A549 (cell line): ENCODE data around the gene TIGD6. TPM values are rescaled to one million over a fixed set of nuclear protein-coding genes. Genes with fewer than 3 reads are reported as not detected.

Experiments
- ATAC-seq, 2 experiments: fragments of 200-7000 bp in 1 of 2; fragments of >200 bp in 1 of 2; cut with Nextera tagmentation in 1 of 2; cut with Tn5 transposase in 1 of 2; 3 replicates each; pipeline versions ENCODE4 v1.8.0 to v1.9.1; 2018 to 2020; ENCODE audit warnings: mild to moderate bottlenecking in 1 of 2, moderate library complexity in 1 of 2
- CTCF ChIA-PET: fragments of 300-600 bp; sonication (Branson Sonifier 250); formaldehyde crosslinking; extraction: SDS; loops from one replicate; lab custom pipeline; 2021; ENCODE audit warnings: antibody characterized with exemption, inconsistent platforms; lab: Yijun Ruan, JAX
- POLR2A ChIA-PET: fragments of 350-600 bp; formaldehyde crosslinking; extraction: SDS; loops from one replicate; lab custom pipeline; 2021; ENCODE audit warnings: antibody characterized with exemption, inconsistent platforms; lab: Yijun Ruan, JAX
- DNase-seq, 2 experiments: peaks; one replicate each; pipeline versions ENCODE4 v3.0.0 to v3.0.0-alpha.2; 2011 to 2016; ENCODE audit warnings: low read depth in 1 of 2, low spot score in 1 of 2
- FAIRE-seq: peaks from 2 replicates; lab custom pipeline; 2011; peaks lifted over from hg19 to GRCh38; lab: Jason Lieb, UNC
- H3K27ac ChIP-seq, 2 experiments: fragments of >200 bp; sonication (Bioruptor Twin); formaldehyde crosslinking; 3 replicates each; pipeline ENCODE4 v1.5.1; 2016 to 2017
- H3K4me1 ChIP-seq: fragments of >200 bp; sonication (Bioruptor Twin); formaldehyde crosslinking; 3 replicates; pipeline ENCODE4 v1.6.1; 2016
- H3K4me2 ChIP-seq: fragments of >200 bp; sonication (Bioruptor Twin); formaldehyde crosslinking; 3 replicates; pipeline ENCODE4 v1.6.1; 2016
- H3K4me3 ChIP-seq: fragments of >200 bp; sonication (Bioruptor Twin); formaldehyde crosslinking; 3 replicates; pipeline ENCODE4 v1.5.1; 2016
- H3K9me3 ChIP-seq: fragments of >200 bp; sonication (Bioruptor Twin); formaldehyde crosslinking; 3 replicates; pipeline ENCODE4 v1.6.1; 2016
- BHLHE40 ChIP-seq: IDR thresholded peaks from 2 replicates; pipeline ENCODE4 v1.6.1; 2012; ENCODE audit warnings: low read depth, low read length, inconsistent platforms
- CBX2 ChIP-seq: fragments of 200-600 bp; sonication (generic); IDR thresholded peaks from 2 replicates; pipeline ENCODE4 v1.6.1; 2016; ENCODE audit warnings: low read depth, mild to moderate bottlenecking, borderline replicate concordance
- CHD4 ChIP-seq: fragments of 200-600 bp; sonication (generic); IDR thresholded peaks from 2 replicates; pipeline ENCODE4 v1.6.1; 2016; ENCODE audit warnings: antibody characterized with exemption, mild to moderate bottlenecking, borderline replicate concordance
- EHF ChIP-seq: fragments of 250-450 bp; sonication (Bioruptor Pico); IDR thresholded peaks from 2 replicates; pipeline ENCODE4 v1.5.0; 2020; ENCODE audit warnings: mild to moderate bottlenecking
- FOSB ChIP-seq: fragments of 250-450 bp; sonication (Bioruptor Pico); IDR thresholded peaks from 2 replicates; pipeline ENCODE4 v1.5.0; 2020; ENCODE audit warnings: mild to moderate bottlenecking, moderate library complexity
- FOSL2 ChIP-seq, 2 experiments: fragments of 450-650 bp in 1 of 2; fragments of >200 bp in 1 of 2; sonication (Bioruptor Twin) in 1 of 2; formaldehyde crosslinking; IDR thresholded peaks; 2 replicates each; pipeline versions ENCODE4 v1.5.0 to v1.6.1; 2016 to 2020; ENCODE audit warnings: mild to moderate bottlenecking in 1 of 2, moderate library complexity in 1 of 2
- FOXS1 ChIP-seq: fragments of 250-450 bp; sonication (Bioruptor Pico); IDR thresholded peaks from 2 replicates; pipeline ENCODE4 v1.5.0; 2020; ENCODE audit warnings: mild to moderate bottlenecking, moderate library complexity
- JUN ChIP-seq, 2 experiments: fragments of >200 bp; sonication (Bioruptor Twin); formaldehyde crosslinking; IDR thresholded peaks; 2 replicates in 1 of 2; 3 replicates in 1 of 2; pipeline ENCODE4 v1.6.1; 2016 to 2017
- KDM1A ChIP-seq: fragments of 200-600 bp; sonication (generic); IDR thresholded peaks from 2 replicates; pipeline ENCODE4 v1.6.1; 2016; ENCODE audit warnings: low read depth, mild to moderate bottlenecking
- NPAS2 ChIP-seq: fragments of 250-450 bp; sonication (Bioruptor Pico); IDR thresholded peaks from 2 replicates; pipeline ENCODE4 v1.8.0; 2022; ENCODE audit warnings: mild to moderate bottlenecking, moderate library complexity, borderline replicate concordance
- PHF8 ChIP-seq: fragments of 200-600 bp; sonication (generic); IDR thresholded peaks from 2 replicates; pipeline ENCODE4 v1.6.1; 2016; ENCODE audit warnings: low read depth, mild to moderate bottlenecking, antibody characterized with exemption, moderate library complexity, borderline replicate concordance
- RAD21 ChIP-seq, 2 experiments: fragments of >200 bp in 1 of 2; sonication (Bioruptor Twin) in 1 of 2; formaldehyde crosslinking in 1 of 2; IDR thresholded peaks in 1 of 2; conservative IDR thresholded peaks in 1 of 2; 2 replicates in 1 of 2; 3 replicates in 1 of 2; pipeline ENCODE4 v1.6.1; 2012 to 2018; ENCODE audit warnings: inconsistent platforms in 1 of 2
- RARB ChIP-seq: fragments of 250-450 bp; sonication (Bioruptor Pico); IDR thresholded peaks from 2 replicates; pipeline ENCODE4 v1.8.0; 2021; ENCODE audit warnings: mild to moderate bottlenecking, moderate library complexity
- RFX5 ChIP-seq: fragments of 450-650 bp; IDR thresholded peaks from 2 replicates; pipeline ENCODE4 v1.7.1; 2014; ENCODE audit warnings: antibody characterized with exemption, mild to moderate bottlenecking, moderate library complexity
- SREBF2 ChIP-seq: fragments of 450-650 bp; IDR thresholded peaks from 2 replicates; pipeline ENCODE4 v1.6.1; 2014; ENCODE audit warnings: mild to moderate bottlenecking, moderate library complexity
- ZC3H11A ChIP-seq: fragments of 450-650 bp; IDR thresholded peaks from 2 replicates; pipeline ENCODE4 v1.6.1; 2014; ENCODE audit warnings: antibody characterized with exemption, mild to moderate bottlenecking
- ZNF302 ChIP-seq: fragments of 250-450 bp; sonication (Bioruptor Pico); IDR thresholded peaks from 2 replicates; pipeline ENCODE4 v1.9.0; 2021; ENCODE audit warnings: inconsistent platforms, mild to moderate bottlenecking, moderate library complexity
- WGBS: methylation state at CpG from one replicate; pipeline ENCODE4 v1.1.6; 2017; ENCODE audit errors: missing lambda C conversion rate; 5-methylcytosine and 5-hydroxymethylcytosine counted together
- polyA plus RNA-seq, 4 experiments: library from polyadenylated mRNA; depleted of rRNA in 3 of 4; stranded (reverse); fragments of >200 nt; fragmentation: RNase III in 1 of 4; extraction: RNeasy Plus Mini Kit Qiagen cat#74134 plus additional on column Dnase treatment in 1 of 4; gene quantifications; 2 replicates in 3 of 4; 3 replicates in 1 of 4; pipeline ENCODE4 v1.2.3, GENCODE V29; 2011 to 2017
- TF ChIP-seq, protein P1 (sequence below): fragments of >200 bp; sonication (Bioruptor Twin); formaldehyde crosslinking; IDR thresholded peaks from 2 replicates; pipeline ENCODE4 v1.6.1; 2016
- TF ChIP-seq, protein P2 (sequence below): IDR thresholded peaks from 2 replicates; pipeline ENCODE4 v1.6.1; 2012
- TF ChIP-seq, protein P3 (sequence below): fragments of 150-350 bp; IDR thresholded peaks from 2 replicates; pipeline ENCODE4 v1.6.1; 2014; ENCODE audit warnings: low read depth, mild to moderate bottlenecking, low read length
- TF ChIP-seq, protein P4 (sequence below): fragments of 250-450 bp; sonication (Bioruptor Pico); IDR thresholded peaks from 2 replicates; pipeline ENCODE4 v1.5.0; 2021; ENCODE audit warnings: mild to moderate bottlenecking, moderate library complexity, borderline replicate concordance
- TF ChIP-seq, protein P5 (sequence below): IDR thresholded peaks from 2 replicates; pipeline ENCODE4 v1.6.1; 2012; ENCODE audit warnings: low read depth, borderline replicate concordance

The TIGD6 gene
- polyA plus RNA-seq, 2 of the 4 experiments (the other 2 are of a cell fraction), result 4.3 to 7.3 TPM

DNA sequence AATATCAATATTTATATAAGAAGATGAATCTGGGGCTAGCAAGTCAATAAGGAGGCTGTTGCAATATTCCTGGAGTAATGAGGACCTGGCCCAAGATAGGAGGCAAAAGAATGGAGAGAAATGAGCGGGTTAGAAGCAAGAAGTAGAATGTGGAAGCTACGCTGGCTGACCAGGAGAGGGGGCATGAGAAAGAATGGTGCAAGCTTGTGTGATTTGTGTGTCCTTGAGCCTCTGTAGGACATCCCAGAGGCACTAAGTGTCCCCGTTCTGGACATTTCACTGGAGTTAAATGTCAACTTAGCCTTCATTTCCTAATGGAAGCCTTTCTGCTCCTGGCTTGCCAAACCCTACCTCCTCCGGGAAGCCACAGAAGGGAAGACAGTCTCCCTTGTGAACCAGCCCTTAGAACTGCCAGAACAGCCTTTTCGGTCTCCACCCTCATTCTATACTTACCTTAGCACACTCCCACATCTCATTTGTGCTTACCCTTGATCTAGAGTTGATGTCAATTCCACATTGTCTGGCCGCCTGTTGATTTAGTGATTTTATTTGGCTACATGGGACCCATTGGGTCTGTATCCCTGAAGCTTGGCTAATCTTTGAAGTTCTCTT is 49.2 kb downstream of the TIGD6 start:
- ATAC-seq (peak in 1 of 2 experiments; percentile 75; a peak in 3 of 6 replicates), DNase-seq (peak in 1 of 2 experiments; percentile 22), FAIRE-seq (peak; percentile 56)
- Histone ChIP-seq H3K4me3 (no peak overlapping the region), H3K4me1 (no peaks in the 10 kb centered on the region; the same call in 1 of the 3 replicates), H3K27ac (peak overlapping the region; percentile 25 to 49; a peak in 3 of 6 replicates), H3K4me2 (no peak overlapping the region), H3K9me3 (no peaks in the 10 kb centered on the region)
- ChIA-PET CTCF (interaction anchor here (1.0 to 3.3 kb wide), 8 partner anchors 11 to 117 kb away, joined by 3 to 15 read pairs (median 4); no protein-coding TSS in a partner anchor), POLR2A (no interaction called here)
- 80% methylated on average over 6 of the region's 6 CpGs for WGBS
- no peak for TF ChIP-seq CBX2
- TF ChIP-seq RFX5, result no peak
- TF ChIP-seq ZC3H11A, result no peak
- no peak for TF ChIP-seq ZNF302 (CRISPR knock-in tag)
- TF ChIP-seq, protein P1, sequence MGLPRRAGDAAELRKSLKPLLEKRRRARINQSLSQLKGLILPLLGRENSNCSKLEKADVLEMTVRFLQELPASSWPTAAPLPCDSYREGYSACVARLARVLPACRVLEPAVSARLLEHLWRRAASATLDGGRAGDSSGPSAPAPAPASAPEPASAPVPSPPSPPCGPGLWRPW, result no peak
- TF ChIP-seq, protein P2, sequence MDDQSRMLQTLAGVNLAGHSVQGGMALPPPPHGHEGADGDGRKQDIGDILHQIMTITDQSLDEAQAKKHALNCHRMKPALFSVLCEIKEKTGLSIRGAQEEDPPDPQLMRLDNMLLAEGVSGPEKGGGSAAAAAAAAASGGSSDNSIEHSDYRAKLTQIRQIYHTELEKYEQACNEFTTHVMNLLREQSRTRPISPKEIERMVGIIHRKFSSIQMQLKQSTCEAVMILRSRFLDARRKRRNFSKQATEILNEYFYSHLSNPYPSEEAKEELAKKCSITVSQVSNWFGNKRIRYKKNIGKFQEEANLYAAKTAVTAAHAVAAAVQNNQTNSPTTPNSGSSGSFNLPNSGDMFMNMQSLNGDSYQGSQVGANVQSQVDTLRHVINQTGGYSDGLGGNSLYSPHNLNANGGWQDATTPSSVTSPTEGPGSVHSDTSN, result no peak
- no peak for TF ChIP-seq EHF (CRISPR knock-in tag)
- TF ChIP-seq, protein P3, sequence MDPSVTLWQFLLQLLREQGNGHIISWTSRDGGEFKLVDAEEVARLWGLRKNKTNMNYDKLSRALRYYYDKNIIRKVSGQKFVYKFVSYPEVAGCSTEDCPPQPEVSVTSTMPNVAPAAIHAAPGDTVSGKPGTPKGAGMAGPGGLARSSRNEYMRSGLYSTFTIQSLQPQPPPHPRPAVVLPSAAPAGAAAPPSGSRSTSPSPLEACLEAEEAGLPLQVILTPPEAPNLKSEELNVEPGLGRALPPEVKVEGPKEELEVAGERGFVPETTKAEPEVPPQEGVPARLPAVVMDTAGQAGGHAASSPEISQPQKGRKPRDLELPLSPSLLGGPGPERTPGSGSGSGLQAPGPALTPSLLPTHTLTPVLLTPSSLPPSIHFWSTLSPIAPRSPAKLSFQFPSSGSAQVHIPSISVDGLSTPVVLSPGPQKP, result no peak
- no peak for TF ChIP-seq CHD4
- TF ChIP-seq, protein P4, sequence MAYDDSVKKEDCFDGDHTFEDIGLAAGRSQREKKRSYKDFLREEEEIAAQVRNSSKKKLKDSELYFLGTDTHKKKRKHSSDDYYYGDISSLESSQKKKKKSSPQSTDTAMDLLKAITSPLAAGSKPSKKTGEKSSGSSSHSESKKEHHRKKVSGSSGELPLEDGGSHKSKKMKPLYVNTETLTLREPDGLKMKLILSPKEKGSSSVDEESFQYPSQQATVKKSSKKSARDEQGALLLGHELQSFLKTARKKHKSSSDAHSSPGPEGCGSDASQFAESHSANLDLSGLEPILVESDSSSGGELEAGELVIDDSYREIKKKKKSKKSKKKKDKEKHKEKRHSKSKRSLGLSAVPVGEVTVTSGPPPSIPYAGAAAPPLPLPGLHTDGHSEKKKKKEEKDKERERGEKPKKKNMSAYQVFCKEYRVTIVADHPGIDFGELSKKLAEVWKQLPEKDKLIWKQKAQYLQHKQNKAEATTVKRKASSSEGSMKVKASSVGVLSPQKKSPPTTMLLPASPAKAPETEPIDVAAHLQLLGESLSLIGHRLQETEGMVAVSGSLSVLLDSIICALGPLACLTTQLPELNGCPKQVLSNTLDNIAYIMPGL (CRISPR knock-in tag), result no peak
- TF ChIP-seq KDM1A, result no peak
- TF ChIP-seq JUN (IDR thresholded peaks at IDR 0.05), result no peak
- TF ChIP-seq PHF8, result no peak
- no peak for TF ChIP-seq BHLHE40
- no peak for TF ChIP-seq NPAS2 (CRISPR knock-in tag)
- TF ChIP-seq, protein P5, sequence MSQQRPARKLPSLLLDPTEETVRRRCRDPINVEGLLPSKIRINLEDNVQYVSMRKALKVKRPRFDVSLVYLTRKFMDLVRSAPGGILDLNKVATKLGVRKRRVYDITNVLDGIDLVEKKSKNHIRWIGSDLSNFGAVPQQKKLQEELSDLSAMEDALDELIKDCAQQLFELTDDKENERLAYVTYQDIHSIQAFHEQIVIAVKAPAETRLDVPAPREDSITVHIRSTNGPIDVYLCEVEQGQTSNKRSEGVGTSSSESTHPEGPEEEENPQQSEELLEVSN, result no peak

DNA sequence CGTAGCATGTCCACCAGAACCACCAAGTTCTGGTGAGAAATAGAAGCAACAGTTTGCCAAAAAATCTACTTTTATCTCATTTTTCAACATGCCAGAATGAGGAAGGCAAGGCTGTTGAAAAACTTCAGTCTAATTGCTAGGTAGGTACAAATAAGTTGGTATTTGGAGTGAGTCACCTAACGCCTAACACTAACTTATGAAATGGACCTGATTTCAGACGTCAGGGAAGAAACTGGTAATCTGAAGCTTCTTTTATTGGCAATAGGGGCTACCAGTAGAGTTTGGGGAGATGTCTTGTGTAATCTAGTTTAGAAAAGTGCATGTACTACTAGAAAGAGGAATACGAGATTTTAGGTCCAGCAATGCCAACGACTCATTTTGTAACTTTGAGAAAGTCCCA is 51.5 kb downstream of the TIGD6 start:
- Histone ChIP-seq H3K4me2 (no peak overlapping the region), H3K27ac (0 out of 6 replicates have a peak overlapping the region, but pooled peaks of 1 of the 2 experiments have one; percentile 23), H3K9me3 (no peaks in the 10 kb centered on the region), H3K4me3 (no peak overlapping the region), H3K4me1 (peaks cover 3% of the 10 kb centered on the region; the same call in 2 of the 3 replicates)
- 79% methylated on average over 5 of the region's 5 CpGs for WGBS
- TF ChIP-seq, protein P4 (CRISPR knock-in tag), result no peak
- TF ChIP-seq RFX5 (no peak), FOSL2 (IDR thresholded peaks at IDR 0.05) (no peak), FOSL2 (CRISPR knock-in tag; IDR thresholded peaks at IDR 0.05) (0 out of 2 replicates have a peak, but pooled peaks have one; percentile 9), RAD21 (conservative IDR thresholded peaks at IDR 0.05 in 1 of 2, IDR thresholded peaks at IDR 0.05 in 1 of 2) (no peak), RARB (CRISPR knock-in tag) (no peak), FOSB (CRISPR knock-in tag) (no peak), FOXS1 (CRISPR knock-in tag) (no peak), SREBF2 (no peak)
- ChIA-PET CTCF (interaction anchor here (1.0 to 2.6 kb wide), 3 partner anchors 8 to 96 kb away, joined by 3 to 17 read pairs (median 11); no protein-coding TSS in a partner anchor), POLR2A (interaction anchor here (1.1 kb wide), 1 partner anchor 11 kb away, joined by 3 read pairs; no protein-coding TSS in a partner anchor)
- FAIRE-seq (no peak), DNase-seq (no peak), ATAC-seq (no peak)
